Measurements from ENCODE around the gene SOD3.

Gene SOD3

GRCh38 chr4:24802648-24803047 is 7.3 kb downstream of the SOD3 start:
- H3K4me3 ChIP-seq (ENCODE audit: low read length), result no peak overlapping the region
- no peak for TF ChIP-seq ZNF274 (IDR thresholded peaks at IDR 0.05; ENCODE audit: low read depth, low read length)

DNA sequence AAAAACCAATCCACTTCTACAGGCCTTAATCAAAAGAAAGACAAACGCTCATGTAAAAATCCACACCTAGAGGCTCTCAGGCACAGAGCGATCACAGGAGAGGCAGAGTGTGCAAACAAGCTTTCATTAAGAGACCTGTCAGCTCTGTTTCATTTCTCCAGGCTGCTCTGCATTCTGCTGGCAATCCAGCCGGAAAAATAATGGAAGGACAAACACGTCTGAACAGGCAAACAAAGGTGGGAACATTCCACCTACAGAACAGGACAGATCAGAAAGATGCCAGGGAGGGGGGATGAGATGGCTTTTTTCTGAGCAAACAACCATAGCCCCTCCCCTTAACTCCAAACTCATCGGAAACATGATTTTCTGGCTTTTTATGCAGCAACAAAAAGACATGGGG is 9.7 kb downstream of the SOD3 start:
- H3K4me3 ChIP-seq (ENCODE audit: low read length), result no peak overlapping the region
- no peak for TF ChIP-seq ZNF274 (IDR thresholded peaks at IDR 0.05; ENCODE audit: low read depth, low read length)

DNA sequence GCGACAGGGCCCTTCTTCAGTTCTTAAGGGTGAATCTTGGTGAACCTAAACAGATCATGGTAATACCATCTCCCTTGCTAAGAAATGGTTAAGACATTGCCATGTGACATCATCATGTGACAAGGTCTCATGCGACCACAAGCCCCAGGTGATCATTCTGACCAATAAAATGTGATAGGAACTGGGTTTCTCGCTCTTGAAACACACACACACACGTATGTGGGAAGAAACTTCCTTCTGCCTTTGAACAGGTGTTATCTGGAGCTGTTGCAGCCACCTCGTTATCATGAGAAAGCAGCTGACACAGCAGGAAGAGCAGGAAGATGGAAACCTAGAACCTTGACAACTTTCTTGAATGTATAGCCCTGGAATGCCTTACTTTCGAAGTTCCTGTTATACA is 10.2 kb downstream of the SOD3 start:
- no peak overlapping the region for H3K4me3 ChIP-seq (ENCODE audit: low read length)
- TF ChIP-seq ZNF274 (IDR thresholded peaks at IDR 0.05; ENCODE audit: low read depth, low read length), result no peak

GRCh38 chr4:24806206-24806990 is 11.0 kb downstream of the SOD3 start:
- H3K4me3 ChIP-seq (ENCODE audit: low read length), result no peak overlapping the region
- TF ChIP-seq ZNF274 (IDR thresholded peaks at IDR 0.05; ENCODE audit: low read depth, low read length), result no peak

DNA sequence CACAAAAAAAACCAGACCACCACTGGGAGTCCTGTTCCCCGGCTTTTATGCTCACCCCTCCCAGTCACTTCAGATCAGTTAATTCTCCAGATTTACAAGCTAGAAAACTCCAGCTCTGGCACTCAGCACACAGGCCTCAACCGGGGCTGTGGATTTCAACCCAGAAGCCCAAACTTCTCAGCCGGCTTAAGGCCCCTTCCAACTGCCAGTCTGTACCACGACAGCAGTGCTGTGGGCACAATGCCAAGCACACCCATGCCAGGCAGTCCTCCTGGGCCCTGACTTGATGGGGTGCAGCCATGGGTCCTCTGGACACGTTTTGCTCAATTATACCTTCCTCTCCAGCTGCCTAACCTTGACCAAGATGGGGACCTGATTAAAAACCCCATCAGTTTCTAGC is 12.2 kb downstream of the SOD3 start:
- no peak overlapping the region for H3K4me3 ChIP-seq (ENCODE audit: low read length)
- TF ChIP-seq ZNF274 (IDR thresholded peaks at IDR 0.05; ENCODE audit: low read depth, low read length), result no peak

GRCh38 chr4:24808261-24808660 is 12.9 kb downstream of the SOD3 start:
- H3K4me3 ChIP-seq (ENCODE audit: low read length), result no peak overlapping the region
- no peak for TF ChIP-seq ZNF274 (IDR thresholded peaks at IDR 0.05; ENCODE audit: low read depth, low read length)

GRCh38 chr4:24808955-24809354 is 13.6 kb downstream of the SOD3 start:
- H3K4me3 ChIP-seq (ENCODE audit: low read length), result no peak overlapping the region
- TF ChIP-seq ZNF274 (IDR thresholded peaks at IDR 0.05; ENCODE audit: low read depth, low read length), result no peak

DNA sequence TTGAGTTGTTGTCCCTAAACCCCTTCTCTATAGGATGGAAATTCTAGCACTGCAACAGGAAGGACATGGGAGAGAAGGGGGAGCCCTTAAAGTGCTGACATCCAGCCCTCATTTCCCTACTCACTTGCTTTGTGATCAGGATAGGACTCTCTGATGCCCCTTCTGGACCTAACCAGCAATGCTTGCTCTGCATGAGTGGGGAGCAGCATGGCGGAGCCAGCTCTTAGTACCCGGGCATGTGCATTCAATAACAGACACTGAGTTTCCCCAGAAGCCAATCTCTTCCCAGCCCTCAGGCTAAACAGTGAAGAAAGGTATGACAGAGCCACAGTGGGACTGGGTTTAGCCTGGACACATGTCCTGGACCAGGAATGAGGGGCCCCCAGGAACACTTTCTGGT is 14.0 kb downstream of the SOD3 start:
- no peak for TF ChIP-seq ZNF274 (IDR thresholded peaks at IDR 0.05; ENCODE audit: low read depth, low read length)

GRCh38 chr4:24809815-24810405 is 14.5 kb downstream of the SOD3 start:
- no peak for TF ChIP-seq ZNF274 (IDR thresholded peaks at IDR 0.05; ENCODE audit: low read depth, low read length)
- no peak overlapping the region for H3K4me3 ChIP-seq (ENCODE audit: low read length)

More for the DNA sequence above, 14.0 kb downstream of the SOD3 start:
- H3K4me3 ChIP-seq (ENCODE audit: low read length), result no peak overlapping the region

GRCh38 chr4:24810871-24811631 is 15.7 kb downstream of the SOD3 start:
- no peak overlapping the region for H3K4me3 ChIP-seq (ENCODE audit: low read length)
- no peak for TF ChIP-seq ZNF274 (IDR thresholded peaks at IDR 0.05; ENCODE audit: low read depth, low read length)

DNA sequence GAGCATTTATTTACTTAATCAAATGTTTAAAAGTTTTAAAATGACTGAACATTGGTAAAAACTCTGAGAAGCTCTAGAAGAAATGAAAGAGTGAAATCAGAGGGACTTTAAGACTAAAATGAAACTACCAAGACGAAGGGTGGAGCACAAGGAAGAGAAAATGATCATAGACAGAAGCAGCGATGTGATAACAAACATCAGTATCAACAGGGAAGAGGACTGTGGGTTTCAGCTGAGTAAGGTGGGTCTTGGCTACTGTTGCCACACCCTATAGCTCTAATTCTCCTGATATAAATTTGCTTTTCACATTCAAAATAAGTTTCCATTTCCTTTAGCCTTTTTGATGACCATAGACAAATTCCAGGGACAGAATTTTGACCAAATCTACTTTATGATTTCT is 18.4 kb downstream of the SOD3 start:
- TF ChIP-seq ZNF274 (IDR thresholded peaks at IDR 0.05; ENCODE audit: low read depth, low read length), result no peak
- no peak overlapping the region for H3K4me3 ChIP-seq (ENCODE audit: low read length)

- H3K4me3 ChIP-seq (ENCODE audit: low read length), result no peak overlapping the region
- TF ChIP-seq ZNF274 (IDR thresholded peaks at IDR 0.05; ENCODE audit: low read depth, low read length), result no peak
Observed at GRCh38 chr4:24816797-24817196, 21.4 kb downstream of the SOD3 start.

GRCh38 chr4:24820541-24820940 is 25.2 kb downstream of the SOD3 start:
- TF ChIP-seq ZNF274 (IDR thresholded peaks at IDR 0.05; ENCODE audit: low read depth, low read length), result no peak
- no peak overlapping the region for H3K4me3 ChIP-seq (ENCODE audit: low read length)

GRCh38 chr4:24824720-24825119 is 29.3 kb downstream of the SOD3 start:
- no peak overlapping the region for H3K4me3 ChIP-seq (ENCODE audit: low read length)
- TF ChIP-seq ZNF274 (IDR thresholded peaks at IDR 0.05; ENCODE audit: low read depth, low read length), result no peak

DNA sequence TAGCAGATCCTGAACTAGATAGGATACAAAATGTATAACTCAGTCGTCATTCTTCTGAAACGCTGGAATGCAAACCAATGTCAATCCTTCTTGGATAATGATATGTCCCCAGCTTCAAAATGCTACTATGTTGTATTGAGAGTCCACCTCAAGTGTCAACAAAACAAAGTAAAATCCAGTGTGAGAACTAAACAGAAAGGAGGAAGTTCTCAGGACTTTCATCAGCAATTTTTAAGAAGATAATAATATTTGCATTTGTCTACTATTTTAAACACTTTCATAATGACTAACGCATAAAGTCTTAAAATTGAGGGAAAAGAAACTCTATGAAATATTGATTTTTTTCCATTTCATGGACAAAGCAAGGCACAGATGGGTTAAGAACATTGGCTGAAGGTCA is 36.3 kb downstream of the SOD3 start:
- H3K4me3 ChIP-seq (ENCODE audit: low read length), result no peak overlapping the region
- TF ChIP-seq ZNF274 (IDR thresholded peaks at IDR 0.05; ENCODE audit: low read depth, low read length), result no peak
